Inflammatory macrophage (primary cell): Measurements from ENCODE around the gene KCNK10.

Source experiments
- DNase-seq, 2 donors: peaks; one replicate each; pipeline ENCODE4 v3.0.0-alpha.2; 2020 to 2022

The KCNK10 gene

GRCh38 chr14:88318406-88318805 is 4.7 kb downstream of the KCNK10 start:
- no peak for DNase-seq

GRCh38 chr14:88316521-88316920 is 6.5 kb downstream of the KCNK10 start:
- DNase-seq: no peak

- no peak for DNase-seq
These were observed 10.8 kb downstream of the KCNK10 start for GRCh38 chr14:88312257-88312656.

DNA sequence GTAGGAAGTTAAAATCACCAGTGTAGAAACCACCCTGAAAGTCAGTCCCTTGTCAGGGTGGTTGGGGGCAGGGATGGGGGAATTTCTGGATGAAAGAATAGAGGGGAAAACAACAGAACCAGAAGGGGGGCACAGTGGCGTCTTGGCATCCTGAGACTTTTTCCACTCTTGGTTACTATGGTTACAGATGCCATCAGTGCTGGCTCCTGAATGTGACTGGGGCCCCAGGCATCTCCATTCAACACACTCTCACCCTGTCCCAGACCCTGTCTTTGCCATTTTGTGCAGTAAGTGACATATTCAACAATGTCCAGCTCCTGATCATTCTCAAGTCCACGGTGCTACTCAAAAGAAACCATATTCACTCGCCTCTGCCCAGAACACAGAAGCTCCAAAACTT is 11.3 kb downstream of the KCNK10 start:
- DNase-seq: no peak

GRCh38 chr14:88310449-88310848 is 12.6 kb downstream of the KCNK10 start:
- DNase-seq: no peak

DNA sequence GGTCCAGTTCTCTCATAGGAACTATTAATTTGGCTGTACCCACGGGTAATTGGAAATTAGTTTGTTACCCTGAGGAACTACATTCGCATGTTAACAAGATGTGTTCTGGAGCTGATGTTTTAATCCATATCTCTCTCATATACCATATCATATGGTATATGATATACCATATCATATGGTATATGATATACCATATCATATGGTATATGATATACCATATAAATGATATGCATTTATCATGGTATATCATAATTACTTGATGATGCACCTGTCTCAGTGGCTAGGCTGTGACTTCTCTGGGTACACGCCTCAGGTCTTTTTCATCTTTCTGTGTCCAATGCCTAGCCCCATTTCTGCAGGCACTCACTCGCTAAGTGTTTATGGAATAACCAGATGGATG is 13.0 kb downstream of the KCNK10 start:
- no peak for DNase-seq

GRCh38 chr14:88305528-88306322 is 17.3 kb downstream of the KCNK10 start:
- peak in 1 of 2 donors; percentile 9 for DNase-seq

GRCh38 chr14:88303041-88303440 is 20.0 kb downstream of the KCNK10 start:
- DNase-seq: peak; percentile 3 to 69

DNA sequence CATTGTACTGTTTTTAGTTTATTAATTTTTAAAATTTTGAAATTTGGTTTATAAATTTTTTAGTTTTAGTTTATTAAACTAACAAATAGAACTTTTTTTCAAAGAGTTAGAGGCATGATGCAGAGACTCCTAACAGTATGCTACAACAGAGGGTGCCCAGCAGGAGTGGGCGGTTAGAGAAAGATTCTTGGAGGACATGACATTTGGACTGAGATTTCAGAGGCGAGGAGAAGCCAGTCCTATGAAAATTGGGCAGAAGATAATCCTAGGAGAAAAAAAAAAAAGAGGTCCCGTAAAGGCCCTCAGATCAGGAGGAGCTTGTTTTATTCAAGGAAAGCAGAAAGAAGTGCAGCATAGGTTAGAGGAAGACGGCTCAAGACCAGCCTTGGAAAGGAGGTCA is 21.7 kb downstream of the KCNK10 start:
- no peak for DNase-seq

GRCh38 chr14:88300817-88301216 is 22.3 kb downstream of the KCNK10 start:
- DNase-seq: no peak

DNA sequence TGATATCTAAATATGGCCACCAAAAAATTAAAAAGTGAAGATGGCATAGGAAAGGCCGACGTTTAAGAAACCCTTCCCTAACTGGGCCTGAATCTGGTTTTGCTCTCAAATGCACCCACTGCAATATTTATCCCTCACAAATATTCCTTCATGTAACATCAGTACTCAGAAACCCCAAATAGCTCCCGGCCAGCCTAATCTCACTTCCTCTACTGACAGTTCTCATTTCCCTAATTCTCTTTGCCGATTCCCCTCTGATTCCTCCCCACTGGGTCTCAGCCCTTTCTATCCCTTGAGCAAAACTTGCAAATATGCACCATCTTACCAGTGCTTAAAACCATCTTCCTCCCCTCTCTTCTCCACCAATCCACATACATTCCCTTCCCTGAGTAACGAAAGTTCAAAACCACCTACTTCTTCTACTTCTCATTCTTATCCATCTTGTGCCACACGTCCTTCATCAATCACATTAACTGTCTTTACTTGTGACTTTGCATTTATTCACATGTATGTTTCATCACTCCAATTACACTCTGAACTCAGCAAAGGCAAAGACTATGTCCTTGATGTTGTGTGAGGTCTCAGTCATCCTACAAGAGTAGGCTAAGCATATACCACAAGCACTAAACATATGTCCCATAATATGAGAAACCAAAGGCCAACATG is 23.1 kb downstream of the KCNK10 start:
- DNase-seq: peak; percentile 47 to 60

- peak; percentile 42 to 50 for DNase-seq
These were observed 25.8 kb downstream of the KCNK10 start for GRCh38 chr14:88297306-88297705.

- no peak for DNase-seq
These were observed 26.7 kb downstream of the KCNK10 start for GRCh38 chr14:88296351-88296750.

DNA sequence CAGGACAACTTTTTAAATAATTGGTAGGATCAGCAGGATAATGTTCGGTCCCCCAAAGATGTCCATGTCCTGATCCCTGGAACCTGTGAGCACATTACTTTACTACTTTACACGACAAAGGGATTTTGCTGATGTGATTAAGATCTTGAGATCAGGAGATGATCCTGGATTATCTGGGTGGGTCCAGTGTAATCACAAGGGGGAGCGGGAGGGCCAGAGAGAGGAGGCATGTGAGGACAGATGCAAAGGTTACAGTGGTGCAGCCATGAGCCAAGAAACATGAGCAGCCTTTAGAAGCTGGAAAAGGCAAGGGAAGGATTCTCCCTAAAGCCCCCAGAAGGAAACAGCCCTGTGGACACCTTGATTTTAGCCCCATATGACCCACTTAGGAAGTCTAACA is 33.1 kb downstream of the KCNK10 start:
- DNase-seq: no peak

DNA sequence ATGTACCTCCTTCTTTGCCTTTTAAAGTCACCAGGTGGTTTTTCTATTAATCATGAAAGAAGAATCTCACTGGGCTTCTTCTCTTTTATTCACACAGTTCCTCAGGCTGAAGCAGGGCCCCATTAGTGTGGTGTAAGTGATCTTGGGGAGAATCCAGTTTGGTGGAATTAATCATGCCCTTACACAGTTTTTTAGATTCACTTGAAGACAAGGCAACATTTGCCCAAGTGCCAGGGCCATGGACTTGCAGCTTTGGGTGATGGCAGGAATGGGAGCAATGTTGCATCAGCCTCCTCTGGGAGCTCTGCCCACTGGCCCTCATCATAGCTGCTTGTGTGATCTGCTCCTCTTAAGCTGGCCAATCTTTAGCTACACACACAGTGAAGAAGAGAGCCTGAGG is 33.8 kb downstream of the KCNK10 start:
- no peak for DNase-seq

GRCh38 chr14:88286309-88286708 is 36.8 kb downstream of the KCNK10 start:
- no peak for DNase-seq

GRCh38 chr14:88281447-88281846 is 41.6 kb downstream of the KCNK10 start:
- no peak for DNase-seq

GRCh38 chr14:88276923-88277596 is 46.0 kb downstream of the KCNK10 start:
- DNase-seq: no peak

- no peak for DNase-seq
These were observed 50.4 kb downstream of the KCNK10 start for GRCh38 chr14:88272390-88273269.

DNA sequence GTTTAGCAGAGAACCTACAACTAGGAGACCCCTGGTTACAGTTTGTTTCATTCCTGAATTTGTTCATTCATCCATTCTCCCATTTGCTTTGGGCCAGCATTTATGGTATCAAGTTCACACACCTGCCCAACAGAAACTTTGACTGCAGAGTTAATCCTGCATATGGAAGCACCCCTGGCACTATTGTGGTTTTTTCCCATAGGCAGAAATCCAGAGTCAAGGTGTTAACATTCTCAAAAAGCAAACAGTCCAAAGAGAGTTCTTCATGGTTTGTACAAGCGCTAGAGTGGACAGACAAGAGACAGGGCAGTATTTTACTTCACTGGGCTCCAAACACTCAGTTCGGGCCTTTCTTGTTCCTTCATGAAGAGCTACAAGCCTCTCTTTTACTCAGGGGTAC is 51.9 kb downstream of the KCNK10 start:
- DNase-seq: no peak

GRCh38 chr14:88270776-88271175 is 52.3 kb downstream of the KCNK10 start:
- no peak for DNase-seq

- DNase-seq: no peak
These were observed 53.2 kb downstream of the KCNK10 start for GRCh38 chr14:88269806-88270420.
